Measurements from ENCODE around the gene PEAK3.
A peak's percentile ranks its signal among the peaks of the same experiment; 100 is the strongest.

PEAK3 gene

GRCh38 chr19:2315121-2315817, 33.3 kb upstream of the PEAK3 start:
- no peak for DNase-seq

GRCh38 chr19:2312820-2313501, 31.0 kb upstream of the PEAK3 start:
- no peak for DNase-seq

GRCh38 chr19:2311093-2311492, 29.1 kb upstream of the PEAK3 start:
- DNase-seq: no peak

GRCh38 chr19:2309734-2310362, 27.9 kb upstream of the PEAK3 start:
- peak in 1 of 2 experiments; percentile 73 for DNase-seq

- peak in 1 of 2 experiments; percentile 63 for DNase-seq
Measured at GRCh38 chr19:2308114-2308556, 26.2 kb upstream of the PEAK3 start, which contains the start of gene LINGO3. LINGO3 (minus strand) TSS chr19:2308154; CDS start chr19:2291776, 16,378 bp downstream.

- no peak for DNase-seq
Measured at GRCh38 chr19:2307518-2308012, 25.6 kb upstream of the PEAK3 start.

- DNase-seq: no peak
Measured at GRCh38 chr19:2306971-2307370, 25.0 kb upstream of the PEAK3 start.

GRCh38 chr19:2306281-2306806, 24.4 kb upstream of the PEAK3 start:
- DNase-seq: no peak

GRCh38 chr19:2305452-2306280, 23.7 kb upstream of the PEAK3 start:
- no peak for DNase-seq

- no peak for DNase-seq
Measured at GRCh38 chr19:2303211-2303798, 21.3 kb upstream of the PEAK3 start.

- DNase-seq: no peak
Measured at GRCh38 chr19:2302319-2303210, 20.6 kb upstream of the PEAK3 start.

GRCh38 chr19:2300533-2300932, 18.6 kb upstream of the PEAK3 start:
- no peak for DNase-seq

GRCh38 chr19:2296141-2296540, 14.2 kb upstream of the PEAK3 start:
- no peak for DNase-seq

- DNase-seq: no peak
Measured at GRCh38 chr19:2294687-2295335, 12.8 kb upstream of the PEAK3 start.

GRCh38 chr19:2291185-2291751, 9.3 kb upstream of the PEAK3 start:
- DNase-seq: peak; percentile 52 to 66

GRCh38 chr19:2290441-2291184, 8.6 kb upstream of the PEAK3 start:
- peak; percentile 53 to 80 for DNase-seq

- DNase-seq: no peak
Measured at GRCh38 chr19:2289714-2290435, 7.9 kb upstream of the PEAK3 start.
